Small intestine (tissue), 7 donors: ENCODE data around the gene D2HGDH. TPM values are rescaled to one million over a fixed set of nuclear protein-coding genes. Genes with fewer than 3 reads are reported as not detected.

ENCODE experiments used
- DNase-seq, 2 donors: peaks; one replicate each; pipeline versions ENCODE4 v3.0.0 to v3.0.0-alpha.2; 2013
- FAIRE-seq: peaks from 2 replicates; lab custom pipeline; 2012; peaks lifted over from hg19 to GRCh38; lab: Jason Lieb, UNC
- H3K27ac ChIP-seq, 3 donors: one replicate each; pipeline ENCODE4 v1.5.1; 2013; ENCODE audit warnings: low read length in 2 of 3, mild to moderate bottlenecking in 2 of 3, control low read depth in 1 of 3, inconsistent platforms in 1 of 3, low read depth in 1 of 3, moderate library complexity in 1 of 3
- H3K27me3 ChIP-seq, 3 donors: one replicate each; pipeline ENCODE4 v1.6.1; 2013; ENCODE audit warnings: low read length in 3 of 3, inconsistent platforms in 1 of 3; ENCODE audit not compliant: control insufficient read depth in 3 of 3, insufficient read depth in 3 of 3
- H3K36me3 ChIP-seq, 3 donors: one replicate each; pipeline ENCODE4 v1.6.1; 2013; ENCODE audit warnings: low read length in 3 of 3, inconsistent platforms in 1 of 3, low read depth in 1 of 3, mild to moderate bottlenecking in 1 of 3, moderate library complexity in 1 of 3; ENCODE audit not compliant: control insufficient read depth in 3 of 3, insufficient read depth in 2 of 3
- H3K4me1 ChIP-seq, 3 donors: one replicate each; pipeline ENCODE4 v1.6.1; 2013; ENCODE audit warnings: low read length in 2 of 3, inconsistent platforms in 1 of 3, low read depth in 1 of 3, mild to moderate bottlenecking in 1 of 3, moderate library complexity in 1 of 3; ENCODE audit not compliant: control insufficient read depth in 3 of 3, insufficient read depth in 2 of 3
- H3K4me3 ChIP-seq, 3 donors: one replicate each; pipeline ENCODE4 v1.5.1; 2013; ENCODE audit warnings: low read length in 3 of 3, control low read depth in 1 of 3, inconsistent platforms in 1 of 3, low read depth in 1 of 3, mild to moderate bottlenecking in 1 of 3, moderate library complexity in 1 of 3
- H3K9me3 ChIP-seq, 2 donors: one replicate each; pipeline ENCODE4 v1.6.1; 2013; ENCODE audit warnings: low read depth in 1 of 2, low read length in 1 of 2; ENCODE audit not compliant: control insufficient read depth in 2 of 2, insufficient read depth in 1 of 2
- WGBS, 3 donors: extraction: QIAGEN DNeasy Blood & Tissue Kit; methylation state at CpG; one replicate each; pipeline ENCODE4 v1.1.7; 2013; 5-methylcytosine and 5-hydroxymethylcytosine counted together
- polyA plus RNA-seq, 4 donors: library from polyadenylated mRNA; stranded (reverse) in 3 of 4; unstranded in 1 of 4; fragments of 200-250 nt in 3 of 4; fragments of 120-200 nt in 1 of 4; gene quantifications; one replicate each; pipeline versions ENCODE4 v1.2.1 to v1.2.3, GENCODE V29; 2013
- donor health status: healthy with polysubstance abuse.
- donor health status: control.
- donor health status: control.
- donor health status: Bipolar disorder and iron deficiency.
- donor health status: healthy.

Gene D2HGDH
- polyA plus RNA-seq, 4 donors: 19.6 to 57.5 (median 33.5) TPM

DNA sequence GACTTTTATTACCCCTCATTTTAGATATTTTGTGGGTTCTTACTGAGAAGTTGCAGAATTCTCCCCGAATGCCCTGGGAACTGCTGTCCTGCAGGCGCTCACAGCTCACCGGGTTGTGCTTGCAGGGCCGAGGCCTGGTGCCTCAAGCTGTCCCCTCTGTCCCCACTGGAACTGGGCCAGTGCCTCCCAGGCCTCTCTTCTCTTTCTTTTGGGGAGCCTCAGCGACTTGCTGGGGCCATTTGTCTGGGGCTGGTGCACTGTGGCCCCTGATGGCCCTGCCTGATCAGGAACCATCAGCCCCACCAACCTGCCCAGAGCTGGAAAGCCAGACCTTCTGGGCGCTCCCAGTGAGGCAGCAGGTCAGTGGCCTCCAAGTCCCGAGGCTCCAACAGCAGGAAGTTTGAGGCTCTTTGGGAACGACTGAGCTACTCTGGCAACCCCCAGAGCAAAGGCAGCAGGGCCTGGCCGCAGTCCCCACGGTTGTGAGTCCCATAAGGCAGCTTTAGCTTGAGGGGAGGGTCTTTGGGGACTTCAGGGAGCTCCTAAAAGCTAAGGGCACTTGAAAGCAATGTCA is 59.9 kb downstream of the D2HGDH start:
- Histone ChIP-seq H3K27me3 (no peaks in the 10 kb centered on the region), H3K27ac (no peak overlapping the region), H3K9me3 (no peaks in the 10 kb centered on the region), H3K4me3 (no peak overlapping the region), H3K36me3 (no peaks in the 10 kb centered on the region), H3K4me1 (no peaks in the 10 kb centered on the region)
- 88 to 91% (median 90%) methylated on average over 10 of the region's 10 CpGs for WGBS, 3 donors
- DNase-seq (no peak), FAIRE-seq (no peak)

DNA sequence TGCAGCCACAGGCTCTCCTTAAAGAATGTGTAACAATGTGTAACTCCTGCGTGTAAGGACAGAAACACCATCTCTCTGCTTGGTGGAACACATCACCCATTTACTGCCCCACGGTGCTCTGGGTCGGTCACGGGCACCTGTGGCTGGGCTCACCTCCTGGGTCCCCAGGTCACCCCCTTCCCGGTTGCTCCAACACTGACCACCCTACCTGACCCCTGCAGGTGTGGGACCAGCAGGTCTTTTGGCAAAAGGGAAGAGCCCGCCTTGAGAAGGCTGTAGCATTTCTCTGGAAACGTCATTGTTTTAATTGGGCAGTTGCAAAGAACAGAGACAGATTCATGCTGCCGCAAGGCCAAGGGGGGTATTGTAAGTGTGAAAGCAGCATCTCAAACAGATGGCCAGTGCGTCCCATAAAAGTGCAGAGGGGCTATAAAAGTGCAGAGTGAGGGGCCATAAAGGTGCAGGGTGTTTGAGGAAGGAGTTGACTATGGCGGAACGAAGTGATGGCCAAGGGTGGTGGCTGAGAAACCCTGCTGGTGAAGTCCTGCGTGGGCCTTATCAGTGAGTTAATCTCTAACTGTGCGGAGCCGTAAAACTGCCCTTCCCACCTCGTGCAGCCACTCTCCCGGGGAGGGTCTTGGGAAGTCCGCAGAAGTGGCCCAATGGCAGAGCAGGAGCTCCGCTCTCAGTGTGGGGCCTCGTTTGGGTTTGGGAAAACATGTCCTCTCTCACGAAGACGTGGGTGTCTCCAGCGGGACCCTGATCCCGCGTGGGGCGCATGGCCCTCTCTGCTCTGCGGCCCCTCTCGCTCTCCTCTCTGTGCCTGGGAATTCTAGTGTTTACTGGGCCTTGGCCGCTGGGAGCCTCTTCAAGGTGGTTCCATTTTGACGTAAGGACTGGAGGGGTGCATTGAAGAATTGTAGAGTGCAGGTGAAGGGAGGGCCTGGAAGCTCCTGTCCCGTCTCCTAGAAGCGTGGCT is 60.9 kb downstream of the D2HGDH start:
- Histone ChIP-seq H3K4me3 (no peak overlapping the region), H3K9me3 (no peaks in the 10 kb centered on the region), H3K27ac (no peak overlapping the region), H3K4me1 (no peaks in the 10 kb centered on the region), H3K36me3 (no peaks in the 10 kb centered on the region), H3K27me3 (no peaks in the 10 kb centered on the region)
- 74 to 80% (median 78%) methylated on average over 31 of the region's 31 CpGs for WGBS, 3 donors
- peak in 1 of 2 donors; percentile 36 for DNase-seq
- FAIRE-seq: no peak

DNA sequence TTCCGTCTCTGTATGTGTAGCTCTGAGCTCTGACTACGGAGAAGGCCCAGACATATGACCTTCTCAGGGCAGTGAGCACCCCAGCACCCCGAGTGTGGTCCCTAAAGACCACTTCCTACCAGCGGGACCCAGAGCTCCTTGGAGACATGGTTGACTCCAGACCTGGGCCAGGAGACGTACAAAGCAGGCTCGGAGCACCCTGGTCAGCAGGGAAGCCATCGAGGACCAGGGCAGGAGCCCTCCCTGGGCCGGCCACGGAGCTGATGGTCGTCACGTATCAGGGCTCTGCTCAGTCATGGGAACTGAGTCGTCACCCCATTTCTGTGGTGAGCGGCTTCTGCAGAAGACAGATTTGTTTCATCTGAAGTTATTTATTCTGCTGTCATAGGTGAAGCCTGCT is 61.8 kb downstream of the D2HGDH start:
- no peak for FAIRE-seq
- no peak for DNase-seq
- no peaks in the 10 kb centered on the region for H3K27me3 ChIP-seq
- WGBS, 3 donors: 89 to 93% (median 92%) methylated on average over 13 of the region's 13 CpGs
- H3K27ac ChIP-seq: no peak overlapping the region
- no peaks in the 10 kb centered on the region for H3K4me1 ChIP-seq
- no peaks in the 10 kb centered on the region for H3K9me3 ChIP-seq
- H3K4me3 ChIP-seq: no peak overlapping the region
- H3K36me3 ChIP-seq: no peaks in the 10 kb centered on the region

DNA sequence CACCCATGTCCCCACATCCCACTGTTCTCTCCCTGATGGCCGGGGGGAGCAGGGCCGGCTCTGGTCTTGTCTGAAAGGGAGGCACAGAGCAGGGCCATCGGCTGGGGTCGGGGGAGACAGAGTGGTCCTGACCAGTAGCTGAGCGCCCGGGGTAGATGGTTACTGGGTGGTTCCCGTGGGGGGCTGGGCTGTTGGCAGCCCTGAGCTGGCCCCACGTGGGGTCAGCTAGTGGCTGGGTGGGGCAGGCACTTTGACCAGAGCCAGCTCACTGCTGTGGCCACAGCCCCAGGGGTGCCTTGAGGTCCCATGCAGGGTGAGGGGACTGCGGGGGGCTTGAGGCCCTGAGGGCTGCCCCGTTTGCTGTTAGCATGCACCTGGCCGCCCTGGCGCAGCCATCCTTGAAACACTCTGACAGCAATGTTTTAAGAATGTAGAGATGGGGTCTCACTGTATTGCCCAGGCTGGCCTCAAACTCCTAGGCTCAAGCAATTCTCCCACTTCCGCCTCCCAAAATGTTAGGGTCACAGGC is 62.2 kb downstream of the D2HGDH start:
- WGBS, 3 donors: 78 to 86% (median 80%) methylated on average over 13 of the region's 13 CpGs
- H3K4me3 ChIP-seq: no peak overlapping the region
- peaks cover 0 to under 1% (median 0%) of the 10 kb centered on the region in 3 donors for H3K27me3 ChIP-seq

DNA sequence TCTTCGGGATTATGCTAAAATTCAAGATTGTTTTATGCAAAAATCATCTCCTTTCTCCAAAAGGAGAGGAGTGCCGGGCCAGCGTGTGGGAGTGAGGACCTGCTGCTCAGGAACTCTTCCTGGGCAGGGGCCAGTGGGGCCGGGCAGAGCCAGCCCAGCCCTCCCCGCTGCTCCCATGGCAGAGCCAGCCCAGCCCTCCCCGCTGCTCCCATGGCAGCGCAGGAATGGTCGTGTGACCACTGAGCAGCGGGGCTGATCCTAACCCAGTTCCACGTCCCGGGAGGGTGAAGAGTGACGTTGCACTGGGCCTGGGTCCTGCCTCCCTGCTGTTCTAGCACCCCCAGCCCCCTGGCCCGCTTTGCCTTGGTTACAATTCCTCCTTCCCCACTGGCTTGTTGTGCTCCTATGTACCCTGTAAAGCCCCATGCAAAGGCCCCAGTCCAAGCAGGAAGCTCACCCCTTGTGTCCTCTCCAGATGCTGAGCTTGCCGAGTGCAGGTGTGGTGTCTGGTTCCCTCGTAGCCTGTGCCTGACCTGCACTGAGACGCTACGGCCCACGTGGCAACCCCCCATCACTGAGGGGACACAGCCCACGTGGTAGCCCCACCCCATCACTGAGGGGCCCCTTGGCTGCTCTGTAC is 63.1 kb downstream of the D2HGDH start:
- no peaks in the 10 kb centered on the region for H3K4me1 ChIP-seq
- no peak overlapping the region for H3K4me3 ChIP-seq
- DNase-seq (no peak), FAIRE-seq (no peak)
- H3K36me3 ChIP-seq: no peaks in the 10 kb centered on the region
- WGBS, 3 donors: 82 to 84% (median 83%) methylated on average over 16 to 19 of the region's 19 CpGs
- H3K27ac ChIP-seq: no peak overlapping the region
- H3K27me3 ChIP-seq: peaks cover 0 to 6% (median 0%) of the 10 kb centered on the region in 3 donors
- no peaks in the 10 kb centered on the region for H3K9me3 ChIP-seq

More for the DNA sequence above, 62.2 kb downstream of the D2HGDH start:
- H3K9me3 ChIP-seq: no peaks in the 10 kb centered on the region
- no peaks in the 10 kb centered on the region for H3K4me1 ChIP-seq
- no peak for FAIRE-seq
- H3K36me3 ChIP-seq: no peaks in the 10 kb centered on the region
- H3K27ac ChIP-seq: no peak overlapping the region
- DNase-seq: no peak

DNA sequence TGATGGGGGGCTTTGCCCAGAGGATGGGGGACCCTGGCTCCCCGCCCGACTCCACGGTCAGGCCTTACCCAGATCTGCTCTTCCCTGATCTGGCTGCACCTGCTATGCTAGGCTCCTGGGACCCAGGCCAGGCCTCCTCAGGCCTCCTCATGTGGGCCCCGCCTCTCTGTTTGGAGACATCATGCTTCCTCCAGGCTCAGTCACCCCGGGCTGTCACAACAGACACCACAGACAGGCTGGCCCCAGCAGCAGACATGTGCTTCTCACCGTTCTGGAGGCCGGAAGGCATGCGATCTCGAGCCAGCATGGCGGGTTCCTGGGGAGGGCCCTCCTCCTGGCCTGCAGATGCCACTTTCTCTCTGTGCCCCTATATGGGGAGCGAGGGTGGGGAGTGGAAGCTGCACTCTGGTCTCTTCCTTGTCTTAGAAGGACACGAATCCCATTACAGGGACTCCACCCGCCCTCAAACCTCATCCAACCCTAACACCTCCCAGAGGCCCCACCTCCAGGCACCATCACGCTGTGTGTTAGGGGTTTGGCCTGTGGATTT is 63.7 kb downstream of the D2HGDH start:
- H3K27ac ChIP-seq: no peak overlapping the region
- DNase-seq (no peak), FAIRE-seq (no peak)
- H3K4me3 ChIP-seq: no peak overlapping the region
- WGBS, 3 donors: 74 to 83% (median 77%) methylated on average over 14 of the region's 14 CpGs
- no peaks in the 10 kb centered on the region for H3K9me3 ChIP-seq
- no peaks in the 10 kb centered on the region for H3K4me1 ChIP-seq
- peaks cover 0 to 12% (median 3%) of the 10 kb centered on the region in 3 donors for H3K27me3 ChIP-seq
- no peaks in the 10 kb centered on the region for H3K36me3 ChIP-seq

DNA sequence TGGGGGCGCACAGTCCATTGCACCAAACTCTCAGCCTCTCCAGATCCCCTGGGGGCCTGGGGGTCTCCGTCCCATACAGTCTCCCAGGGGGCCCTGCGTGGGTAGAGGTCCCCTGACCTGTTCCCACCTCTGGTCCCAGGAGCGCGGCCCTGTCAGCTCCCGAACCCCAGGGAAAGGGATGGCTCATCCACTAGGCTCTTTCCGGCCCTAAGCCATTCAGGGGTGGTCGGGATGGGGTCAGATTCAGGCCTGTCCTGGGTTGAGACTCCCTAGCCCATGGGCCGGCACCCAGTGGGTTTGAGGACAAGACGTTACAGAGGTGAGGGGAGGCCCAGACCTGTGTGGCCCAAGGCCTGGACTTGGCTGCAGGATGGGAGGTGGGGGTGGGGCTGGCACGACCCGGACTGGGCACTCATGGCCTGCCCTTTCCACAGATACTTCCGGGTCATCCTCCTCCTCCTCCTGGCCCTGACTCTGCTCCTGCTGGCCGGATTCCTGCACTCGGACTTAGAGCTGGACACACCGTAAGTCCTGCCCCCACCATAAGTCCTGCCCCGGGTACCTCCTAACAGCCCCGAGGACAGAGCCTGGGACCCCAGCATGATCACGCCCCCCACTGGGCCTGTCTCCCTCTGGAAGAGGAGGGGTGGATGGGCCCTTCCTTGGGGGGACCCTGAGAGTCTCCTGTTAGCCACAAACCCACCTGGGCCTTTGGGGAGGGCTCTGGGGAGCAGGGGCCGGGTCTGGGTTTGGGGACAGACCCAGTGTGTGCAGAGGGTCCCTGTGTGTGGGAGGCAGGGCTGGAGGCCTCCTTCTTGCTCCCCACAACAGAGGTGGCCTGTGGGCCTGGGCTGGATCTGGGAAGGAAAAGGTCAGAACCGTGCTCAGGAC is 64.4 kb downstream of the D2HGDH start:
- FAIRE-seq (no peak), DNase-seq (no peak)
- H3K4me1 ChIP-seq: peaks cover 0 to 2% (median 0%) of the 10 kb centered on the region in 3 donors
- H3K27ac ChIP-seq: no peak overlapping the region
- no peaks in the 10 kb centered on the region for H3K9me3 ChIP-seq
- peaks cover 0 to 16% (median 3%) of the 10 kb centered on the region in 3 donors for H3K27me3 ChIP-seq
- WGBS, 3 donors: 87 to 91% (median 91%) methylated on average over 17 to 21 of the region's 21 CpGs
- no peaks in the 10 kb centered on the region for H3K36me3 ChIP-seq
- no peak overlapping the region for H3K4me3 ChIP-seq
